HG03159 (cell line): ENCODE results near the gene MDC1.

Experiments
- ATAC-seq: cut with Tn5 transposase; IDR thresholded peaks from one replicate; pipeline ENCODE4 v1.9.1; 2021; ENCODE audit warnings: mild to moderate bottlenecking, moderate library complexity; ENCODE audit not compliant: unreplicated experiment

Gene MDC1

GRCh38 chr6:30747902-30748769 lies 31.1 kb upstream of the MDC1 start:
- ATAC-seq: no peak

- no peak for ATAC-seq
Measured at GRCh38 chr6:30747300-30747687, 30.2 kb upstream of the MDC1 start.

- no peak for ATAC-seq
Measured at GRCh38 chr6:30744054-30744805, 27.1 kb upstream of the MDC1 start, which contains the start of gene IER3. IER3 (minus strand) TSS chr6:30744547; CDS start chr6:30744518, 29 bp downstream.

GRCh38 chr6:30743099-30744053 lies 26.3 kb upstream of the MDC1 start:
- ATAC-seq: peak; percentile 21

GRCh38 chr6:30742316-30743098 lies 25.4 kb upstream of the MDC1 start, which contains the start of gene FLOT1:
FLOT1 (minus strand) TSS chr6:30742687; CDS start chr6:30742189, 498 bp downstream.
- ATAC-seq: peak; percentile 54

GRCh38 chr6:30741789-30742315 lies 24.8 kb upstream of the MDC1 start:
- ATAC-seq: no peak

- no peak for ATAC-seq
Measured at GRCh38 chr6:30741063-30741779, 24.1 kb upstream of the MDC1 start.

- ATAC-seq: no peak
Measured at GRCh38 chr6:30740540-30740870, 23.4 kb upstream of the MDC1 start.

- no peak for ATAC-seq
Measured at GRCh38 chr6:30738532-30738931, 21.5 kb upstream of the MDC1 start.

GRCh38 chr6:30735668-30736314 lies 18.7 kb upstream of the MDC1 start:
- ATAC-seq: no peak

GRCh38 chr6:30732237-30732943 lies 15.3 kb upstream of the MDC1 start:
- no peak for ATAC-seq

- ATAC-seq: peak; percentile 53
Measured at GRCh38 chr6:30730601-30731435, 13.7 kb upstream of the MDC1 start.

- no peak for ATAC-seq
Measured at GRCh38 chr6:30727920-30728553, 11.0 kb upstream of the MDC1 start.

GRCh38 chr6:30726506-30727413 lies 9.7 kb upstream of the MDC1 start:
- ATAC-seq: no peak

GRCh38 chr6:30725713-30726505 lies 8.8 kb upstream of the MDC1 start:
- no peak for ATAC-seq
